ENCODE data around the gene CHRM5.

DNA sequence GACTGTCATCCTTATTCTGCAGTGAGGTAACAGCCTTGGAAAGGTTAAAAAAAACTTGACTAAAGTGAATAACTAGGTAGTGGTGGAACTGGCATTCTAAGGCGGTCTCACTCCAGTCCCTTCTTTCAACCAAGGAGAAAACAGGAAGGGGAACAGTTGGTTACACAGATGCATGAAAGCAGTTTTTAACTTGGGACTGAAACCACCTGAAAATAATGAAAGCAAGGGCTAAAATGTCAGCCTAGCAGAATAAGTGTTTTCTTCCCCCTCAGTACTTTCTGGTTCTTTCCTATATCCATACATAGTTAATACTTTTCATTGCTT, 71.5 kb downstream of the CHRM5 start:
- no peak for TF ChIP-seq CTCF (IDR thresholded peaks at IDR 0.05 in 2 of 3, conservative IDR thresholded peaks at IDR 0.05 in 1 of 3; ENCODE audit: borderline replicate concordance in 1 of 3, insufficient read depth in 1 of 3, low read depth in 2 of 3, low read length in 2 of 3)
- no peak for TF ChIP-seq SP1 (IDR thresholded peaks at IDR 0.05; ENCODE audit: low read depth)
- no peak for TF ChIP-seq POLR2A (IDR thresholded peaks at IDR 0.05; ENCODE audit: borderline replicate concordance, extremely low read depth, insufficient read depth, insufficient read length)
